SKM-1 (cell line): ENCODE measurements around the gene PTPA.
A peak's percentile ranks its signal among the peaks of the same experiment; 100 is the strongest.
"Not testable (repeated sequence)": the region's sequence is repeated elsewhere in the genome, so short reads cannot be mapped to it uniquely, and the experiment has no call there.

Experiments
- DNase-seq: peaks from one replicate; lab custom pipeline; 2025; ENCODE audit not compliant: unreplicated experiment; lab: John Stamatoyannopoulos, UW

The PTPA gene

GRCh38 chr9:129150672-129151211 lies 39.5 kb downstream of the PTPA start:
- DNase-seq, result no peak

- no peak for DNase-seq
Measured at GRCh38 chr9:129151469-129151868, 40.3 kb downstream of the PTPA start.

- DNase-seq, result no peak
Measured at GRCh38 chr9:129154866-129155477, 43.8 kb downstream of the PTPA start.

GRCh38 chr9:129156163-129156562 lies 44.9 kb downstream of the PTPA start:
- no peak for DNase-seq

GRCh38 chr9:129160712-129161533 lies 49.7 kb downstream of the PTPA start:
- DNase-seq, result no peak

GRCh38 chr9:129161534-129161837 lies 50.3 kb downstream of the PTPA start:
- no peak for DNase-seq

- no peak for DNase-seq
Measured at GRCh38 chr9:129162497-129163197, 51.4 kb downstream of the PTPA start.

- DNase-seq, result not testable (repeated sequence)
Measured at GRCh38 chr9:129163198-129163670, 52.0 kb downstream of the PTPA start.

GRCh38 chr9:129163753-129164152 lies 52.5 kb downstream of the PTPA start:
- no peak for DNase-seq

- no peak for DNase-seq
Measured at GRCh38 chr9:129164246-129164930, 53.2 kb downstream of the PTPA start.

- no peak for DNase-seq
Measured at GRCh38 chr9:129165198-129165597, 54.0 kb downstream of the PTPA start.

GRCh38 chr9:129166623-129167557 lies 55.7 kb downstream of the PTPA start:
- DNase-seq, result peak; percentile 46

- no peak for DNase-seq
Measured at GRCh38 chr9:129170229-129170628, 59.0 kb downstream of the PTPA start.

- DNase-seq, result no peak
Measured at GRCh38 chr9:129171993-129172751, 61.0 kb downstream of the PTPA start.

GRCh38 chr9:129172816-129173215 lies 61.6 kb downstream of the PTPA start:
- no peak for DNase-seq

- no peak for DNase-seq
Measured at GRCh38 chr9:129173296-129174101, 62.3 kb downstream of the PTPA start.

GRCh38 chr9:129174102-129174723 lies 63.0 kb downstream of the PTPA start:
- peak; percentile 41 for DNase-seq
